ENCODE measurements around the gene OR8K1. TPM values are rescaled to one million over a fixed set of nuclear protein-coding genes. Genes with fewer than 3 reads are reported as not detected.

OR8K1 gene
- polyA plus RNA-seq, 6 donors from 2014 or later = not detected

Other genes starting within 250 kb of the OR8K1 start
- gene OR8H2, start 242.4 kb upstream of the OR8K1 start, polyA plus RNA-seq (ENCODE audit: low read depth in 6 of 6) = not detected
- gene OR8H3, start 223.7 kb upstream of the OR8K1 start, polyA plus RNA-seq (ENCODE audit: low read depth in 6 of 6) = not detected
- gene OR8J3, start 205.8 kb upstream of the OR8K1 start, polyA plus RNA-seq (ENCODE audit: low read depth in 6 of 6) = not detected
- gene OR8K5, start 185.7 kb upstream of the OR8K1 start, polyA plus RNA-seq (ENCODE audit: low read depth in 6 of 6) = not detected
- not detected for gene OR5J2, start 169.4 kb upstream of the OR8K1 start, polyA plus RNA-seq (ENCODE audit: low read depth in 6 of 6)
- gene OR5T2, start 111.8 kb upstream of the OR8K1 start, polyA plus RNA-seq (ENCODE audit: low read depth in 6 of 6) = not detected
- gene OR5T3, start 93.8 kb upstream of the OR8K1 start, polyA plus RNA-seq (ENCODE audit: low read depth in 6 of 6) = not detected
- not detected for gene OR5T1, start 71.9 kb upstream of the OR8K1 start, polyA plus RNA-seq (ENCODE audit: low read depth in 6 of 6)
- not detected for gene OR8H1, start 53.8 kb upstream of the OR8K1 start, polyA plus RNA-seq (ENCODE audit: low read depth in 6 of 6)
- gene OR8K3, start 30.9 kb upstream of the OR8K1 start, polyA plus RNA-seq (ENCODE audit: low read depth in 6 of 6) = not detected
- not detected for gene OR8J1, start 8.3 kb downstream of the OR8K1 start, polyA plus RNA-seq (ENCODE audit: low read depth in 6 of 6)
- not detected for gene OR8U1, start 29.6 kb downstream of the OR8K1 start, polyA plus RNA-seq (ENCODE audit: low read depth in 6 of 6)
- not detected for gene OR5AL1, start 66.7 kb downstream of the OR8K1 start, polyA plus RNA-seq (ENCODE audit: low read depth in 6 of 6)
- gene OR5M3, start 127.3 kb downstream of the OR8K1 start, polyA plus RNA-seq (ENCODE audit: low read depth in 6 of 6) = not detected
- not detected for gene OR5M8, start 145.3 kb downstream of the OR8K1 start, polyA plus RNA-seq (ENCODE audit: low read depth in 6 of 6)
- gene OR5M11, start 197.2 kb downstream of the OR8K1 start, polyA plus RNA-seq (ENCODE audit: low read depth in 6 of 6) = not detected
- not detected for gene OR5M10, start 231.7 kb downstream of the OR8K1 start, polyA plus RNA-seq (ENCODE audit: low read depth in 6 of 6)

All from naive B cell (primary cell).